Measurements from ENCODE around the gene ULBP1.
"Not testable (repeated sequence)": the region's sequence is repeated elsewhere in the genome, so short reads cannot be mapped to it uniquely, and the experiment has no call there.

Gene ULBP1

DNA sequence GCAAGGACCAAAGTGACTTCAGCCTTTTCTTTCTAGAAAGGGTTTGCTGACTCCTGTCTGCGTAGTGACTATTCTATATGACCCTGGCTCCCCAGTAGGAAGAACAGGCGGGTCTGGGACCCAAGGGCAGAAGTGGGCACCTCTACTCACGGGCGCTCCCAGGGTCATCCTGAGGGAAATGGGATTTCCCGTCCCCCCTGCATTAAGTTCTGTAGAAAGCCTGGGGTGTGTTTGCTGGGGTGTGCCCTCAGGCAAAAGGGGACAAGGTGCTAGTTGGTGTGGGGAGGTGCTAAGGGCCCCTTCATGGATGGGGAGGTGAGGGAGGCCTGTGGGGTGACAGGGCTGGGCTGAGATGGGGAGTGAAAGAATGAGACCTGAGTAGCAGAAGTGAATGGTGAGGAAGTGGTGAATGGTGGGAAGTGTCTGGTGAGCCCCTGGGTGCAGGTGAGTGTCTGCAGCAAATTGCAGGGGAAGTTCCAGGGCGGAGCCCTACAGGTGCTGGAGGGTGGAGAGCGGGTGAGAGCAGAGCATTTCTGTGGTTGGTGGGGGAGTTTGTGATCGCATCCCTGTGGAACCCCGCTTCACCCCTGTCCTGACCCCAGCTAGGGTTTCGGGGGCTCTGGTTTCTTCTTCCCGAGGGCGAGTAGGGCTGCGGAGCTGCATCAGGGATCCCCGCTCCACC, 40.5 kb downstream of the ULBP1 start:
- Histone ChIP-seq H3K4me1 (ENCODE audit: control insufficient read depth, insufficient read depth, low read length) (peaks cover 4% of the 10 kb centered on the region), H3K36me3 (ENCODE audit: control insufficient read depth, insufficient read depth, low read length) (no peaks in the 10 kb centered on the region), H3K27me3 (ENCODE audit: control insufficient read depth, insufficient read depth, low read length, poor library complexity, severe bottlenecking) (peaks cover 43% of the 10 kb centered on the region), H3K4me3 (ENCODE audit: insufficient read depth, low read depth, low read length) (peak overlapping the region; percentile 42), H3K9me3 (ENCODE audit: control insufficient read depth, low read length) (no peaks in the 10 kb centered on the region), H3K27ac (ENCODE audit: insufficient read depth, low read depth, low read length, poor library complexity, severe bottlenecking) (no peak overlapping the region)
- WGBS, 2 experiments = 30 to 31% methylated on average over 14 of the region's 14 CpGs

DNA sequence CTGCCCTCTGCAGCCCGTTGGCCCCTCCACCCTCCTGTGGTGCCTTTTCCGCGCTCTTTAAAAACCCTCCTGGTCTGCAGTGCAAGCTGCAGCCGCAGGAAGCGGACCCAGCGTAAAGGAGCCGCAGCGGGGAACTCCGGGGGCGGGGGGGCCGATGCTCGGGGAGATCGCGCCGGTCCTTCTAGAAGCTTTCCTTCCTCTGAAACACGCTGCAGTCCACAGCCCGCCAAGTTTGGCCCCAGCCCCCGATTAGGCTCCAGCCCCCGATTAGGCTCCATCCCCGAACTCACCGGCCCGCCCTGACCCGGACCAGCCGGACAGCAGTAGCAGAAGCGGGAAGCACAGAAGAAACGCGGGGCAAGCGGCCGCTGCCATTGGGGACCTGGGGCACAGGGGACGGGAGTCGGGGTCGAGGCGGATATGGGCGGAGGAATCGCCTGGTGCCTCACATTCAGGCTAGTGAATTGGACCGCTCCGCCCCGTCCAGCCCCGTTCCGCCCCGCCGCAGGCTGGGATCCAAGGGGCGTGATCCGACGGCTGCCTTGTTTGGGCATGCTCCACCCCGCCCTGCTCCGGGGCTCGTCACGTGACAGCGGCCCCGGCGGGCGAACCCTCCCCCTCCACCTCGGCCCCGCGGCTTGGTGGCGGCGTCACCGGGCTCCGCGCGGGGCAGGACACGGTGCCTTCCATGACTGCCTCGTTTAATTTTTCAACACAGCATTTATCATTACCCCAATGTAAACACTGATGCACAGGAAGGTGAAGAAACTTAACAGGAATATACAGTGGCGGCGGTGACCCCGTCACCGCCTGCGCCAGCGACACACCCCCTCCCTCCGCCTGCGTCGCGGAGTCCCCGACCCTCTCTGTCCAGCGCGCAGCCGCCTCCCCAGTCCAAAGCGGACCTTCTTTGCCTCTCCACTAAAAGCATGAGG, 41.3 kb downstream of the ULBP1 start:
- Histone ChIP-seq H3K9me3 (ENCODE audit: control insufficient read depth, low read length) (no peaks in the 10 kb centered on the region), H3K4me3 (ENCODE audit: insufficient read depth, low read depth, low read length) (peak overlapping the region; percentile 42), H3K36me3 (ENCODE audit: control insufficient read depth, insufficient read depth, low read length) (no peaks in the 10 kb centered on the region), H3K4me1 (ENCODE audit: control insufficient read depth, insufficient read depth, low read length) (peaks cover 4% of the 10 kb centered on the region), H3K27ac (ENCODE audit: insufficient read depth, low read depth, low read length, poor library complexity, severe bottlenecking) (no peak overlapping the region), H3K27me3 (ENCODE audit: control insufficient read depth, insufficient read depth, low read length, poor library complexity, severe bottlenecking) (peaks cover 51% of the 10 kb centered on the region)
- WGBS, 2 experiments = 0% methylated on average over 77 to 79 of the region's 79 CpGs

DNA sequence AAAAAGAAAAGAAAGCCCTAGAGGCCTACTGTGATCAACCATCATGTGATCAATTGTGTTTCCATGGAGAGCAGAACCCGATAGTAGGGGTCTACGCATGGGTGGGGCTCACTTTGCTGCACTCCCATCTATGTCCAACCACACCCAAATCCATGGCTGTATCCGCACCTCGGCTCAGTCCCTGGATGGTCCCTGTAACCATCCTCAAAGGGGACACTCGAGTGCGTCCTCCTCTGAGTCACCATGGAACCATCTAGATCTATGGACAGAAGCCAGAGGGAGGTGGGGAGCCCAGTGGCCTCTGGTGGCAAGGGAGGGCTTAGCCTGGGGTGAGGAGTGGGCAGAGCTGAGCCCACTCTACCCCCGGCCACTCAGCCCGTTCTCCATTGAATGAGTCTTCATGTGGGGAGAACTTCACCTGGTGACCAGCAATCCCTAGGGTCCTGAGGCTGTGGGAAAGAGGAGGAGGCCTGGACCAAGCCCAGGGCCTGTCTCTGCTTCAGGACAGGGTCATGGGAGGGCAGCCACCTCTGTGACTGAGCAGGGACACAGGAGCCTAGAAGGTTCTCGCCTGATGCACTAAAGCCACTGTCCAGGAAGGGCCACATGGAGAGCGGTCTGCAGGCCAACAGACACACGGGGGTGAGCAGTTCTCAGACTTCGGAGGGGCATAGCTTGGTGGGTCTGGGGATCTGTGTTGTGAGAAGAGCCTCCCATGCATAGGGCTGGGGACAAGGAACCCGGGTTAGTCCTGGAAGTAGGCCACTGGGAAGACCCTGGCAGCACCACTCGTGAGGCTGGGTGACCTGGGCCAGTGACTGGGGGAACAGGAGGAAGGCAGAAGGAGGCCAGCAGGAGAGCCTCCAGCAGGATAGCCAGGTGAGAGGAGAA, 42.3 kb downstream of the ULBP1 start:
- Histone ChIP-seq H3K4me3 (ENCODE audit: insufficient read depth, low read depth, low read length) (peak overlapping the region; percentile 42), H3K4me1 (ENCODE audit: control insufficient read depth, insufficient read depth, low read length) (peaks cover 4% of the 10 kb centered on the region), H3K9me3 (ENCODE audit: control insufficient read depth, low read length) (no peaks in the 10 kb centered on the region), H3K27me3 (ENCODE audit: control insufficient read depth, insufficient read depth, low read length, poor library complexity, severe bottlenecking) (peaks cover 61% of the 10 kb centered on the region), H3K36me3 (ENCODE audit: control insufficient read depth, insufficient read depth, low read length) (no peaks in the 10 kb centered on the region), H3K27ac (ENCODE audit: insufficient read depth, low read depth, low read length, poor library complexity, severe bottlenecking) (no peak overlapping the region)
- 72 to 74% methylated on average over 14 of the region's 14 CpGs for WGBS, 2 experiments

DNA sequence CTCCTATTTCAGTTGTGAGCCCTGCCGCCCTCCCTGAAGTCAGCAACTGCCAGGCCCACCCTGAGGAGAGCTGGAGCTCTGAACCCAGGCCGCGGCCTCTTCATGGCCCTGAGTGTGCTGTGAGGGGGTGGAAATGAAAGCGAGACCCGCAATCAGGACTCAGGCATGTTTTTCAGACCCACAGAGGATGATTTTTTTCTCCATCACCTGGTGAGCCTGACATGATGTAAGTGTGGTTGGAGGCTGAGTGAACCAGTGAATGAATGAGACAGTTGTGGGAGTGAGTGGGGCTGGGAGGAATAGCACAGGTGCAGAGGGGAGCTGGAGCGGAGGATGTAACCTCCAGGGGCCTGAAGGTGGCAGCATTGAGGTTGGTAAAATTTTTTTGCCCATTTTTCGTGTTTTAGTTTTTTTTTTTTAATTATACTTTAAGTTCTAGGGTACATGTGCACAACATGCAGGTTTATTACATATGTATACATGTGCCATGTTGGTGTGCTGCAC, 43.3 kb downstream of the ULBP1 start:
- Histone ChIP-seq H3K36me3 (ENCODE audit: control insufficient read depth, insufficient read depth, low read length) (no peaks in the 10 kb centered on the region), H3K27me3 (ENCODE audit: control insufficient read depth, insufficient read depth, low read length, poor library complexity, severe bottlenecking) (peaks cover 70% of the 10 kb centered on the region), H3K9me3 (ENCODE audit: control insufficient read depth, low read length) (no peaks in the 10 kb centered on the region), H3K27ac (ENCODE audit: insufficient read depth, low read depth, low read length, poor library complexity, severe bottlenecking) (no peak overlapping the region), H3K4me3 (ENCODE audit: insufficient read depth, low read depth, low read length) (no peak overlapping the region), H3K4me1 (ENCODE audit: control insufficient read depth, insufficient read depth, low read length) (peaks cover 4% of the 10 kb centered on the region)
- WGBS, 2 experiments = 57 to 67% methylated on average over 6 to 7 of the region's 7 CpGs

DNA sequence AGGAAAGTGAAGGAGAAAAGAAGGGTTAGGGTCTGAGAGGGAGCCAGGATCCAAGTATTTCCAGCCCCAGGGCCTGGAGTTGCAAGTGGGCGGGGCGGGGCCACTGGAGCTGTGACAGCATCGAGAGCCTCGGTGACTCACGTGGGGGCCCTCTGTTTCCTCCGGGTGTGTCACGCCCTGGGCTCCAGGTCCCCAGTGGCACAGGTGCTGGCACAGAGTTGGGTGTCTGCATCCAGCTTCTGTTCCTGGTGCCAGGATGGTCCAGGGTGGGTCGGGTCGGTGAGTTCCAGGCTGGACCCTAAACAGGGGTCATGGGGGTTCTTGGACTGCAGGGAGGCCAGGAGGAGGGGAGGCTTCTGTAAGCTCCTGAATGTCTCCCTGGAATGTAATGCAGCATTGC, 44.8 kb downstream of the ULBP1 start:
- Histone ChIP-seq H3K4me1 (ENCODE audit: control insufficient read depth, insufficient read depth, low read length) (peaks cover 4% of the 10 kb centered on the region), H3K4me3 (ENCODE audit: insufficient read depth, low read depth, low read length) (no peak overlapping the region), H3K36me3 (ENCODE audit: control insufficient read depth, insufficient read depth, low read length) (no peaks in the 10 kb centered on the region), H3K9me3 (ENCODE audit: control insufficient read depth, low read length) (no peaks in the 10 kb centered on the region), H3K27me3 (ENCODE audit: control insufficient read depth, insufficient read depth, low read length, poor library complexity, severe bottlenecking) (peaks cover 81% of the 10 kb centered on the region), H3K27ac (ENCODE audit: insufficient read depth, low read depth, low read length, poor library complexity, severe bottlenecking) (no peak overlapping the region)
- whole genome bisulfite sequencing, 2 experiments = 61 to 69% methylated on average over 9 of the region's 9 CpGs

DNA sequence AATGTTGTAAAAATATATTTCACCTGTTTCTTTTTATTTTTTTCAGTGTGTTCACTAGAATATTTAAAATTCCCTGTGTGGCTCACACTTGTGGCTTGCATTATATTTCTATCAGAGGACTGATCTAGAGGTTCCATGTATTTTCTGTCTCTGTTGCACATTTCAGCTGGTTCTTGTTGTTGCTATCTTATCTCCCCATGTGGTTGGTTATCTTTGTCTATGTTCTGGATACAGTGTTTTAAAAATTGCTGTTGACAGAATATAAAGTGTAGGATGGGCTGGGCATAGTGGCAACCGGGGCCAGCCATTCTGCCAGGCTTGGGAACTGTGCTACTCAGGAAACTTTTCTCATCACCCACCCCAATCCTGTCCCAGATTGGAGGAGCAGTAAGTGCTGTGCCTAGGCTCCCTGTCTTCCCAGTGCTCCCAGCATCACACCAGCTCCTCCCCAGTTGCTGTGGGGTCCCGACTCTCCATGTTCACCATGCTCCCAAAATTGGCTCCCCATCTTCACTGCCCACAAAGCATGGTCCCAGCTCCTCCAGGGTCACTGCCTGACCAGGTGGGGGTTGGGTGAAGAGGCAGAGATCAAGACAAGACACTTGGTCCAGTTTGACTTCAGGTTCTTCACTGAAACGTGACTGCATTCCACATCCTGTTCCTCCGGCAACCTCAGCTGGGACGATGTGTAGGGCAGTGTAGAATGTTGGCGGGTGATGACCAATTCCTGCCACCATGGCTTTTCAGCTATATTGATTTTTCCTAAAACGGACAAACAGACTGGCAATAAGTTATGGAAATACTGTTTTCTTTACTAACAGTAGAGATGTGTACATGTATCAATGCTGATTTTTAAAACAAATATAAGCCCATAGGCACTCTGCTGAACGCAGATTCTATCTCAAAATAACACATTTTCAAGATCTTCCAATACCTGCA, 49.4 kb downstream of the ULBP1 start:
- 54 to 55% methylated on average over 7 to 8 of the region's 8 CpGs for WGBS, 2 experiments
- not testable (repeated sequence) for H3K27ac ChIP-seq (ENCODE audit: insufficient read depth, low read depth, low read length, poor library complexity, severe bottlenecking); H3K36me3 ChIP-seq (ENCODE audit: control insufficient read depth, insufficient read depth, low read length); H3K4me3 ChIP-seq (ENCODE audit: insufficient read depth, low read depth, low read length); H3K4me1 ChIP-seq (ENCODE audit: control insufficient read depth, insufficient read depth, low read length); H3K9me3 ChIP-seq (ENCODE audit: control insufficient read depth, low read length)
- H3K27me3 ChIP-seq (ENCODE audit: control insufficient read depth, insufficient read depth, low read length, poor library complexity, severe bottlenecking) = peaks cover 99% of the 10 kb centered on the region

DNA sequence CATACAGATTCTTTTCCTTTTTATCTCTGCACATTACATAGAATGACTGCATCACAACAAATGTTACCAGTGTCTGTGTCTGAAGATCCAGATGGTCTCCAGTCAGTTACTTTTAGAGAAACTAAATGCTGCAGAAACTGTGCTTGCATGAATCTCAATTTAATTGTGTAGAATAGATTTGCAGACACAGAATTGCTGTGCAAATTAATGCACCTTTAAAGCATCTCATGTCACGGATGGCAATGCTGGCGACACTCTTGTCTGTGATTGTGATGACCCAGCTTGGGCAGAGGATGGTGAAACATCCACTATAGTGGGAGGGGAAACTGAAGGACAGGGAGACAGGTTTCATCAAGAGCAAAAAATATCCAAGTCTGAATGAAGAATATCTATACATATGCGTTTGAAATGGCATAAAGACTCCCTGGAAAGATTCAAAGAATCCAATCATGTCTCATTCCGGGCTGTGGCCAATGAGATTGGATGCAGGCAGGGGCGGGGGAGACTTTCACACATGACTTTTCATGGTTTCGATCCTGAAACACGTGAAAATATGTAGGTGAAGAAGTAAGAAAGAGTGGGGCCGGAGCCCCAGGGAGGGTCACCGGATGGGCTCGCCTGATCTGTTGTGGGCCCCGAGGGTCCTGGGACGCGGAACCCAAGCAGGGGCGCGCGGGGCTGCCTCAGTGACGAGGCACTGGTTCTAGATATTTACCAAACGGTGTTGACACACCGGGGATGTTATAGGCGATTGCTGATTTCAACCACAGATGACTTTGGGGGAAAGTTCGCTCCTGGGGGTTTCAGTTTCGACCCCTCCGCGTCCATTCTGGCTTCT, 50.3 kb downstream of the ULBP1 start:
- not testable (repeated sequence) for H3K4me1 ChIP-seq (ENCODE audit: control insufficient read depth, insufficient read depth, low read length); H3K36me3 ChIP-seq (ENCODE audit: control insufficient read depth, insufficient read depth, low read length); H3K9me3 ChIP-seq (ENCODE audit: control insufficient read depth, low read length); H3K27ac ChIP-seq (ENCODE audit: insufficient read depth, low read depth, low read length, poor library complexity, severe bottlenecking); H3K4me3 ChIP-seq (ENCODE audit: insufficient read depth, low read depth, low read length)
- H3K27me3 ChIP-seq (ENCODE audit: control insufficient read depth, insufficient read depth, low read length, poor library complexity, severe bottlenecking) = peaks cover 100% of the 10 kb centered on the region
- 20 to 21% methylated on average over 6 to 9 of the region's 24 CpGs for WGBS, 2 experiments

DNA sequence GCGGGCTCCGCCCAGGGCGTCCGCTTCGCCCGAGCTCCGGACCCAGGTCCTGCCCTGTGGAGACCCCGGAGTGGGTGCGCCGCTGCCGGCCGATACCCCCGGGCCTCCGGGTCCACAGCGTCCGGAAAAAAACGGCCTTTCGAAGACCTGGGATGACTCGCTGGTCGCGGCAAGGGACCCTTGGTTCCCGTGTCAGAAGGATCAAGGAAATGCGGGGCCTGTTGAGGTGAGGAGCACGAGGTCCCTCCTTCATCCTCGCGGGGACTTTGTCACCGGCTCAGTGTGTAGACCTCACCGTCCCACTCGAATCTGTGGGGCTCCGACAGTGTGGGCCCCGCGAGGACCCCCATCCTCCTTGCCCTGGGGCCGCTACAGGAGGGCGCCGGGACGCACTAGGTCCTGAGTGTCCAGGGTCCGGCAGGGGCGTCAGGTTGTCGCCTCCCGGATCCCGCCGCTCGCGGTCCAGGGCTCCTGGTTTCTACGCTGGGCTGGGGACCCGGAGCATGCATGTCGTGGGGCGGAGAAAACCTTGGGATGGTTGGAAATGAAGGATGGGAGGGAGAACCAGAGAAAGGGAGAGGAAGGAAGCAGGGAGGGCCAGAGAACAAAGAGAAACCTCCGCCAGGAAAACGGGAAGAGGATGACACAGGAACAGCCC, 51.0 kb downstream of the ULBP1 start:
- not testable (repeated sequence) for H3K27ac ChIP-seq (ENCODE audit: insufficient read depth, low read depth, low read length, poor library complexity, severe bottlenecking); H3K4me3 ChIP-seq (ENCODE audit: insufficient read depth, low read depth, low read length); H3K9me3 ChIP-seq (ENCODE audit: control insufficient read depth, low read length); H3K4me1 ChIP-seq (ENCODE audit: control insufficient read depth, insufficient read depth, low read length); H3K36me3 ChIP-seq (ENCODE audit: control insufficient read depth, insufficient read depth, low read length)
- 6 to 8% methylated on average over 31 to 34 of the region's 50 CpGs for WGBS, 2 experiments
- peaks cover 97% of the 10 kb centered on the region for H3K27me3 ChIP-seq (ENCODE audit: control insufficient read depth, insufficient read depth, low read length, poor library complexity, severe bottlenecking)

Measured in ectodermal cell (in vitro differentiated cells).